PC-9 (cell line): ENCODE measurements around the gene CCDC106.

Experiments used
- EZH2 ChIP-seq: fragments of 200-600 bp; sonication (generic); IDR thresholded peaks from 2 replicates; pipeline ENCODE4 v1.8.0; 2017; ENCODE audit warnings: antibody characterized with exemption, low read depth
- TF ChIP-seq, protein P1 (sequence below): fragments of 200-600 bp; sonication (generic); conservative IDR thresholded peaks from 2 replicates; pipeline ENCODE4 v1.6.1; 2017; ENCODE audit warnings: mixed run types, antibody characterized with exemption, mild to moderate bottlenecking, moderate library complexity

DNA sequence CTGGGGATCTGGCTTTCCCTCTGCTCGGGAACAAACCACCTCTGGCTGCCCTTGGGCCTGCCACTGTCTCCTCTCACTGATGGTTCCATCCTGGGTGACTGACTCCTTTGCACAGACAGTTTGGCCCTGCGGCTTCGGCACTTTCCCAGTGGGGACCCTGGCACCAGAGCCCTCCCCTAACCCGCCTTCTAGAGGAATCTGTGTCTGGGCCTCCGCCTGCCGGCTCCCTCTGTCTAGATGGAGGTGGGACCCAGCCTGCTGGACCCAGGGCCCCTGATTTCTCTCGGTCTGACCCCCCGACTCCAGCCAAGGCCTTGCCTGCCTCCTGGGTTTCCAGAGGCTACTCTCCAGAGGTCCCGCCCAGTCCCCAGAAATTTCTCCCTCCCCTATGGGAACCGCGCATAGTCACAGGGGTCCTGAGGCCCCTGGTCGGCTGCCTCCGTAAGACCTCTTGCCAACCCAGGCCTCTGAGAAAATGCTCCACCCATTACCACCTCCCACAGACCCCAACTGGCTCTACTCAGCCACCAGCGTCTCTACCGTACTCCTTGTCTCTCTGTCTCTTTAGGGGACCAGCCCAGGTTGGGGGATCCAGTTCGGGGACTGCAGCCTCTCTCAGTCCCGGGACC lies 2.7 kb downstream of the CCDC106 start:
- TF ChIP-seq, protein P1, sequence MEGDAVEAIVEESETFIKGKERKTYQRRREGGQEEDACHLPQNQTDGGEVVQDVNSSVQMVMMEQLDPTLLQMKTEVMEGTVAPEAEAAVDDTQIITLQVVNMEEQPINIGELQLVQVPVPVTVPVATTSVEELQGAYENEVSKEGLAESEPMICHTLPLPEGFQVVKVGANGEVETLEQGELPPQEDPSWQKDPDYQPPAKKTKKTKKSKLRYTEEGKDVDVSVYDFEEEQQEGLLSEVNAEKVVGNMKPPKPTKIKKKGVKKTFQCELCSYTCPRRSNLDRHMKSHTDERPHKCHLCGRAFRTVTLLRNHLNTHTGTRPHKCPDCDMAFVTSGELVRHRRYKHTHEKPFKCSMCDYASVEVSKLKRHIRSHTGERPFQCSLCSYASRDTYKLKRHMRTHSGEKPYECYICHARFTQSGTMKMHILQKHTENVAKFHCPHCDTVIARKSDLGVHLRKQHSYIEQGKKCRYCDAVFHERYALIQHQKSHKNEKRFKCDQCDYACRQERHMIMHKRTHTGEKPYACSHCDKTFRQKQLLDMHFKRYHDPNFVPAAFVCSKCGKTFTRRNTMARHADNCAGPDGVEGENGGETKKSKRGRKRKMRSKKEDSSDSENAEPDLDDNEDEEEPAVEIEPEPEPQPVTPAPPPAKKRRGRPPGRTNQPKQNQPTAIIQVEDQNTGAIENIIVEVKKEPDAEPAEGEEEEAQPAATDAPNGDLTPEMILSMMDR, result no peak
- no peak for TF ChIP-seq EZH2
